Activated T-cell treated with anti-CD3 and anti-CD28 coated beads, Interleukin-2, amount 50 U/mL, for 24 hours (primary cell): ENCODE measurements around the gene AKAP12.
"Not testable (repeated sequence)": the region's sequence is repeated elsewhere in the genome, so short reads cannot be mapped to it uniquely, and the experiment has no call there.

Experiments
- DNase-seq: peaks from one replicate; pipeline ENCODE4 v3.0.0-alpha.2; 2020
- H3K27ac Mint-ChIP-seq: 2 replicates; pipeline ENCODE4 v1.8.0; 2020; ENCODE audit warnings: mild to moderate bottlenecking, mixed read lengths
- H3K27me3 Mint-ChIP-seq: 2 replicates; pipeline ENCODE4 v1.8.0; 2020; ENCODE audit warnings: mixed read lengths
- H3K36me3 Mint-ChIP-seq: 2 replicates; pipeline ENCODE4 v1.8.0; 2020; ENCODE audit warnings: low read depth, mixed read lengths
- H3K4me1 Mint-ChIP-seq: 2 replicates; pipeline ENCODE4 v1.8.0; 2020; ENCODE audit warnings: low read depth, mixed read lengths
- H3K4me3 Mint-ChIP-seq: 2 replicates; pipeline ENCODE4 v1.8.0; 2020; ENCODE audit warnings: mild to moderate bottlenecking, moderate library complexity, mixed read lengths
- H3K9me3 Mint-ChIP-seq: 2 replicates; pipeline ENCODE4 v1.8.0; 2020; ENCODE audit warnings: mixed read lengths

AKAP12 gene

DNA sequence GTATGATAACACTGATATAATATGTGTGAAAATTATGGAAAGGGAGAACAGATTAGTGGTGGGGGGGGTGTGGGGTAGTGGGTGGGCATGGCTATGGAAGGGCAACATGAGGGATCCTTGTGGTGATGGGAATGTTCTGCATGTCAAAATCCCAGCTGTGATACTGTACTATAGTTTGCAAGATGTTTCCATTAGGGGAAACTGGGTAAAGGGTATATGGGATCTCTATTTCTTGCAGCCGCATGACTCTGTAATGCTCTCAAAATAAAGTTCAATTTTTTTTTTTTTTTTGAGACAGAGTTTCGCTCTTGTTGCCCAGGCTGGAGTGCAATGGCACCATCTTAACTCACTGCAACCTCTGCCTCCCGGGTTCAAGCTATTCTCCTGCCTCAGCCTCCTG is 137.3 kb downstream of the AKAP12 start:
- Mint-ChIP-seq H3K4me1 (peaks cover 80% of the 10 kb centered on the region), H3K36me3 (peaks cover 38% of the 10 kb centered on the region), H3K27ac (peak overlapping the region; percentile 55), H3K27me3 (no peaks in the 10 kb centered on the region), H3K4me3 (no peak overlapping the region), H3K9me3 (no peaks in the 10 kb centered on the region)
- DNase-seq, result no peak

DNA sequence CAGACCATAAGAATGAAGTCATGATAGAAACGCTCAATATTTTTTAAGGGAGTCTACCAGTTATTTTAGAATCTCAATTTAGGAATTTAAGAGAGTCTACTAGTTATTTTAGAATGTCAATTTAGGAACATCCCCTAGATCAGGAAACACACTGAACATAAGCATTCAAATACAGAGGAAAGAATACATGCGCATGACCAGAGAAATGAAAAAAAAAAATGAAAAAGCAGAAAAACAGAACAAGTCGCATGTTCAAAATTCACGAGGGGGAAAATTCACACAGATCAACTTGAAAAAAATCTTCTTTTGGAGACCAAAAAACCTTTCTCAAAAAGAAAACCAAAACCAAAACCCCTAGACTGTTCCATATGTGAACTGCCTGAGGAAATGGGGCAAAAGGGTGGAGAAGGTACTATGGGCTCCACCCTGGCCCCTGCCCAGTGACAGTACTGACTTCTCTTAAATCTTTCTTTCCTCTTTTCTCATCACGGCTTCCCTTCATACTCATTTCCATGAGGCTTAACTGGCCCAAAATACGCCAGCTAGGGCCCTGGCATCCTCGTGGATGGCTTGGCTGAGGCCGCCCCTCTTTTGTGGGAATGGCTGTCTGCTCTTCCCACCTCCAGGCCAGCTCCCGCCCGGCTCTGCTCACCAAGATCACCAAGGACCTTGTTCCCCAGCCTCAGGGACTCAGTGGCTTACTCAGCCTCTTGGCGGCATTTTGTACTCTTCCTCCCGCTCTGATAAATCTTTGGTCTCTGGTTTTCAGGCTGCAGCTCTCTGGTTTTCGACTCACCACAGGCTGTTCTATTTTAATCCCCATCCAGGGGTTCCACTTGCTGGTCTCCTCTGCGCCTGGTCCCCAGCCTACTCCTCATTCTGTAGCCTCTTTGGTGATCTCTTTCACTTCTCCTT is 140.4 kb downstream of the AKAP12 start:
- H3K36me3 Mint-ChIP-seq, result peaks cover 37% of the 10 kb centered on the region
- peaks cover 71% of the 10 kb centered on the region for H3K4me1 Mint-ChIP-seq
- H3K27me3 Mint-ChIP-seq, result no peaks in the 10 kb centered on the region

DNA sequence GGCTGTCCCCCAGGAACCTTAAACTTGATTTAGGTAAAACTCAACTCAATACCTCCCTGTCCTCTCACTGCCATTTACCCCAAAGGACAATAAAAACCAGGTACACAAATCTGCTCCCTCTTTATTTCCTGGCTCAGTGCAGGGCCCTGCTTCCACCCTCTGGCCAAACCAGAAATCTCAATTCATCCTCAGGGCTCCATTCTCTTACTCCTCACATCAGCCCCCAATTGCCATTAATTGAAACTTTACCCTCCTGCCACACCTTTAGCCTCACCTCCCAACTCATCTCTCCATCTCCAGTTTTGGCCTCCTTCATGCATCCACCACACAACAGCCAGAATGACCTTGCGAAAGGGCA is 141.1 kb downstream of the AKAP12 start:
- DNase-seq, result no peak
- Mint-ChIP-seq H3K4me3 (peak overlapping the region; percentile 80), H3K27ac (peak overlapping the region; percentile 97), H3K36me3 (peaks cover 38% of the 10 kb centered on the region), H3K9me3 (no peaks in the 10 kb centered on the region), H3K27me3 (no peaks in the 10 kb centered on the region), H3K4me1 (peaks cover 71% of the 10 kb centered on the region)

More for the DNA sequence above, 140.4 kb downstream of the AKAP12 start:
- H3K4me3 Mint-ChIP-seq, result peak overlapping the region; percentile 80
- H3K9me3 Mint-ChIP-seq, result no peaks in the 10 kb centered on the region
- DNase-seq, result no peak
- peak overlapping the region; percentile 97 for H3K27ac Mint-ChIP-seq

DNA sequence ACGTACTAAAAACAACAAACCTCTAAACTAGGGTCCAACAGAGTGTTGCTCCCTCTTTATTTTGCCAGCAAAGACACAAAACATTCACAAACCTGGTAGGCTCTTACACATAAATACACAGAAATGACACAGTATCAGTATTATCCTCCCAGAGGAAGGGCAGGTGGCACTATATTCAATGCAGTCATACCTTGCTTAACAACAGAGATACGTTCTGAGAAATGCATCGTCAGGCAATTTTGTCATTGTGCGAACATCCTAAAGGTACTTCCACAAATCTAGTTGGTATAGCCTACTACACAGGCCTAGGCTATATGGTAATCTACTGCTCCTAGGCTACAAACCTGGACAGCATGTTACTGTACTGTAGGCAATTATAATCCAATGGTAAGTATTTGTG is 142.0 kb downstream of the AKAP12 start:
- Mint-ChIP-seq H3K9me3 (no peaks in the 10 kb centered on the region), H3K4me3 (peak overlapping the region; percentile 30), H3K27ac (peak overlapping the region; percentile 81), H3K4me1 (peaks cover 68% of the 10 kb centered on the region), H3K27me3 (no peaks in the 10 kb centered on the region), H3K36me3 (peaks cover 41% of the 10 kb centered on the region)
- DNase-seq, result no peak

DNA sequence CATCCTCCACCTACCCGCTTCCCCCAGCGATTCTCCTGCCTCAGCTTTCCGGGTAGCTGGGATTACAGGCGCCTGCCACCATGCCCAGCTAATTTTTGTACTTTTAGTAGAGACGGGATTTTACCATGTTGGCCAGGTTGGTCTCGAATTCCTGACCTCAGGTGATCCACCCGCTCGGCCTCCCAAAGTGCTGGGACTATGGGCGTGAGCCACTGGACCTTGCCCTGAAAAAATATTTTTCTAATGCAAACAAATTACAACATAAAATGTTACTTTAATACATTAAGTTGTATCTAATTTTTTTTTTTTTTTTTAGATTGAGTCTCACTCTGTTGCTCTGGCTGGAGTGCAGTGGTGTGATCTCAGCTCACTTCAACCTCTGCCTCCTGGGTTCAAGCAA is 142.9 kb downstream of the AKAP12 start:
- not testable (repeated sequence) for H3K9me3 Mint-ChIP-seq, H3K27me3 Mint-ChIP-seq, DNase-seq, H3K27ac Mint-ChIP-seq, H3K4me3 Mint-ChIP-seq
- Mint-ChIP-seq H3K36me3 (peaks cover 47% of the 10 kb centered on the region), H3K4me1 (peaks cover 70% of the 10 kb centered on the region)

DNA sequence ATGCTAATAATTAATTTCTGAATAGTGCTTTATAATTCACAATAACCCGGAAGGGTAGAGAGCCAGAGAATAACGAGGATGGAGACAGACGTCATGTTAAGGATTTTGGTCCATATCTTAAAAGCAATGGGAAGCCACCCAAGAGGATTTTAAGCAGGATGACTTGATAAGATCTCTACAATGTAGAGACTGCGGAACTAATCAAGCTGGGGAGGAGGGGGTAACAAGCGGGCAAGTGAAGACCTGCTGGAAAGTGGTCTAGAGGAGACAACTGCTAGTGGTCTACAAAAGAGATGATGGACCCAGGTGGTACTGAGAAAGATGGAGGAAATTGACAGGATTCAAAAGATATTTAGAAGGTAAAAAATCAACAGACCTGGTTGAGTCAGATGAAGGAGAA is 144.4 kb downstream of the AKAP12 start:
- peaks cover 56% of the 10 kb centered on the region for H3K36me3 Mint-ChIP-seq
- H3K27ac Mint-ChIP-seq, result peak overlapping the region; percentile 64
- peaks cover 70% of the 10 kb centered on the region for H3K4me1 Mint-ChIP-seq
- no peak for DNase-seq
- H3K27me3 Mint-ChIP-seq, result no peaks in the 10 kb centered on the region
- H3K4me3 Mint-ChIP-seq, result no peak overlapping the region
- no peaks in the 10 kb centered on the region for H3K9me3 Mint-ChIP-seq

DNA sequence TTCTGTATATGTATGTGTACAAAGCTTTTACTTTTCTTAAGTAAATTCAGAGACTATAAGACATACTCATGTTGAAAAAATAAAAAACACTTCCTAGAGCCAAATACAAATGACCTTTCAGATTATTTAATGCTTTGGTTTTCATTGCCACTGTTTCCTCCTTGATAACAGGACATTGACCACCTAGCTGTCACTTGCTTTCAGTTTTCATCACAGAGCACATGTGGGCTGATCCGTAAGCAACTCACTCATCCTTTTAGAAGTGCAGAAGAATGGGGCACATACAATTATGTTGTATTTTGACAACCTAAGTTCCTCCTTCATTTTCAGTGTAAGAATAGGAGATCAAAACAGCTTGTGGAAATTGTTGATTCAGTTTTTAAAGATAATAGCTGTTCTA is 145.4 kb downstream of the AKAP12 start:
- H3K36me3 Mint-ChIP-seq, result peaks cover 57% of the 10 kb centered on the region
- peak overlapping the region; percentile 64 for H3K27ac Mint-ChIP-seq
- H3K4me3 Mint-ChIP-seq, result peak overlapping the region; percentile 1
- H3K4me1 Mint-ChIP-seq, result peaks cover 65% of the 10 kb centered on the region
- no peak for DNase-seq
- H3K9me3 Mint-ChIP-seq, result no peaks in the 10 kb centered on the region
- no peaks in the 10 kb centered on the region for H3K27me3 Mint-ChIP-seq

DNA sequence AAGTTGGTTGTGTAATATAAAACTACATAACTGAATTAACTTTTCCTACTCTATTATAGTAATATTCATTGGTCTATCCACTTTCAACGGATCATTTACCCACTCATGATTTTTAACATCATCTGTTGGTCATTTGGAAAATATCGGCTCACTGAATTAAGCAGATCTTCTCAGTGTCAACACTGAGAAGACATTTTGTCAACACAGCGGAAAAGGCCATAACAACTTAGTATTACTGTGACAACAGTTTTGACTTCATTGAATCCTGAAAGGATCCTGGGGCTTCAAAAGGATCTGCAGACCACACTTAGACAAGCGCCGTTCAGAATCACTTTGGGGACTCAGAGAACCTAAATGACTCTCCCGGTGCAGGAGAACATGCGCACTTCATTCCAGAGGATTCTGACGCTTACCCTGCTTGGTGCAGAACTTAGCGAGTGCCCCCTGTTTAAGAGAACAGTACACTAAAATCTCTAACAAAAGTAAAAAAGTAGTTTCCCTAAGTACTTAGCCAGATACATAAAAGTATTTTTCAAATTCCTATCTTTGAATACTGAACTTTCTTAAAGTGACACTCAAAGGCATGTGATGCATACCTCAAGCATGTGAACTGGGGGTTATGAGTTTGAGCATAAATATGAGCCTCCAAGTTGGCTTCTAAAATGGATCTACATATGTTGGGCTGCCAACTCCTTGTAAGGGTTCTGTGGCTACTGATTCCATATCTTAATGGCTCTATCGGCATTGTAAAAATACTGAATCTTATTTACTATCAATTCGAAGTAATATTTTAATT is 147.6 kb downstream of the AKAP12 start:
- no peak overlapping the region for H3K4me3 Mint-ChIP-seq
- peaks cover 54% of the 10 kb centered on the region for H3K36me3 Mint-ChIP-seq
- peaks cover 52% of the 10 kb centered on the region for H3K4me1 Mint-ChIP-seq
- peak overlapping the region; percentile 78 for H3K27ac Mint-ChIP-seq
- H3K27me3 Mint-ChIP-seq, result no peaks in the 10 kb centered on the region
- no peak for DNase-seq
- H3K9me3 Mint-ChIP-seq, result no peaks in the 10 kb centered on the region

DNA sequence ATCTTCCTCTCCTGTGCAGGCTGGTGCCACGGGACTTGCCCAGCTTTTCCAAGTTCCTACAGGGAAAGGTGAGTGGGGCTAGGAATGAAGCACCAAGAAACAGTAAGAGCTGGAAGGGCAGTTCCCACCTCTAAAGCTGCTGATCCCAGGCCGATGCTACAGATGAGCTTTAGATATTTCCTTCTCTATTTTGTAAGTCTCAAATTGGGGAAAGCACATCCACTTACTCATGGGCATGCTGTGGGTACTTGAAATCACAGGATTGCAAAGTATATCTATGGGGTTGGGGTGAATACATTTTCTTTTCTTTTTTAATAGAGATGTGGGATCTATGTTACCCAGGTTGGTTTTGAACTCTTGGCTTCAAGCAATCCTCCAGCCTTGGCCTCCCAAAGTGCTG is 148.5 kb downstream of the AKAP12 start:
- Mint-ChIP-seq H3K27me3 (no peaks in the 10 kb centered on the region), H3K4me1 (peaks cover 60% of the 10 kb centered on the region), H3K9me3 (no peaks in the 10 kb centered on the region), H3K4me3 (peak overlapping the region; percentile 87), H3K27ac (peak overlapping the region; percentile 87), H3K36me3 (peaks cover 58% of the 10 kb centered on the region)
- DNase-seq, result no peak

DNA sequence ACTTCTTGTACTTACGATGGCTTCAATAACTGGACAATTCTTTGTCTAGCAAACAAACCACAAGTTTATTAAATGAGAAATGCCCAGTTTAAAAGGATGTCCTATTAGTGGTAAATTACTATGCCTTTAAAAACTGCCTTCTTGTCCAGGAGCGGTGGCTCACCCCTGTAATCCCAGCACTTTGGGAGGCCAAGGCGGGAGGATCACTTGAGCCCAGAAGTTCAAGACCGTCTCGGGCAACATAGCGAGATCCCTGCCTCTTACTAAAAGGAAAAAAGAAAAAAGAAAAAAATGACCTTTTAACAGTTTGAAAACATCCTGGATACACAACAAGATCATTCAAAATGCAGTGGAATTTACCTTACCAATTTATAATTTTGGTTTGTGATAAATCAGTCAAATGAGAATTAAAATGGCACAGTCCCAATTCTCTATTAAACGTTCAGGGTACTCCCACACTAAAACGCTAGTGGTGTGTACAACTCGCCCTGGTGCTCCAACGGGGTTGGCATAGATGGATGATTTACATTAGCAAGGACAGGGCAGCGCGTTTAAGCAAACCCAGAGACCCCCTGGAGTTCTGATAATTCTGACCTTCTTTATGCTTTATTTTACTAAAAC is 149.3 kb downstream of the AKAP12 start:
- Mint-ChIP-seq H3K4me3 (peak overlapping the region; percentile 87), H3K4me1 (peaks cover 63% of the 10 kb centered on the region), H3K27me3 (no peaks in the 10 kb centered on the region), H3K36me3 (peaks cover 58% of the 10 kb centered on the region), H3K9me3 (no peaks in the 10 kb centered on the region), H3K27ac (peak overlapping the region; percentile 96)
- no peak for DNase-seq

DNA sequence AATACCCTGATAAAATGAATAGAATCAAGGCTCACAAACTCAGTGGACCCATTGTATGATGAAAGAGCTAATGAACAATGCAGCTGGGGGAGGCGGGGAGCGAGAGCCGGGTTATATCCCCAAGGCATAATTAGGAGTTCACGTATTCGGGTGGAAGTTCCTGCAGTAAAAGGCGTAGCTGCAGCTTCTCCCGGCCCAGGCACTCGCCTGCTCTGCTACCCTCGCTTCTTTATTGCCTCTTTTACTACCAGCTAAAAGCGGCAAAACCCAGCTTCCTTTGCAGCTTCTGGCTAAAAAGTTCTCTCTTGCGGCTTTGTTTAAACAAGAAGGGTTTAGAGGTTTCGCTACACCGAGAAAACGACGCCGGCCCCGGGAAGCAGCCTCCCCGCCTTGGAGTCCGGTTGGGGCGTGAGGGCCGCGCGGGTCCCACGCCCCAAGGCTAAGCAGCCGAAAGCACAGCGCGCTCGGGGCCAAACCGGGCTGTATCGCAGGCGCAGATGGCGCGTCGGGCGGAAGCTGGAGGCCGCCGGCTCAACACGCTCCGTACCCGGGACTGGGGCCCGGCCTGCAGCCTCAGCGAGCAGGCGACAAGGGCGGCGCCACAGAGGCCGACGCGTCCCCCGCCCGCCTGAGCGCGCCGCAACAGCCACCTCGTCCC is 150.0 kb downstream of the AKAP12 start:
- H3K9me3 Mint-ChIP-seq, result no peaks in the 10 kb centered on the region
- peaks cover 57% of the 10 kb centered on the region for H3K36me3 Mint-ChIP-seq
- H3K27me3 Mint-ChIP-seq, result no peaks in the 10 kb centered on the region
- H3K4me3 Mint-ChIP-seq, result peak overlapping the region; percentile 87
- H3K27ac Mint-ChIP-seq, result peak overlapping the region; percentile 96
- DNase-seq, result no peak
- H3K4me1 Mint-ChIP-seq, result peaks cover 62% of the 10 kb centered on the region

DNA sequence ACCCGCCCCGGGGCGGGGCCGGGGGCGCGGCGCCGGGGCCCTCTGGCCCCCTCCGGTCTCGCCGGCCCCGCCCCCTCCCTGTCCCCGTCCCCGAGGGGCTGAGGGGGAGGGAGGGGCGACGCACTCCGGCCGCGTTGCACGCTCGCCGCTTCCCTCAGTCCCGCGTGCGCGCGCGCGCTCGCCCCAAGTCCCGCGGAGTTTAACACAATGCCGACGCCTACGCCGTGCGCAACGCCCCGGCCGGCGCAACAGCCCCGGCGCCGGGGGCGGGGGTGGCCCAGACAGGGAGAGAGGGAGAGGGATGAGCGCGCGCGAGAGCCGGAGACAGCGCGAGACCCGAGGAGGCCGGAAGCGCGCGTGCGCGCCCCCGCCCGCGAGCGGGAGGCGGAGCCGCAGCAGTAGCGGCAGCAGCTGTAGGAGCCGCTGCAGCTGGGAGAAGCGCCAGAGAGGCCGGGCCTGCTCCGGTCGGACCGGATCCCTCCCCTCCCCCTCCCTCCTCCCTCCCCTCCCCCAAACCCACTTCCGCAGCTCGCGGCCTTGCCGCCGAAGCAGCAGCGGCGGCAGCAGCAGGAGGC is 150.6 kb downstream of the AKAP12 start:
- peaks cover 62% of the 10 kb centered on the region for H3K4me1 Mint-ChIP-seq
- peaks cover 59% of the 10 kb centered on the region for H3K36me3 Mint-ChIP-seq
- peak; percentile 99 for DNase-seq
- H3K27me3 Mint-ChIP-seq, result no peaks in the 10 kb centered on the region
- peak overlapping the region; percentile 98 for H3K4me3 Mint-ChIP-seq
- no peaks in the 10 kb centered on the region for H3K9me3 Mint-ChIP-seq
- peak overlapping the region; percentile 78 for H3K27ac Mint-ChIP-seq

DNA sequence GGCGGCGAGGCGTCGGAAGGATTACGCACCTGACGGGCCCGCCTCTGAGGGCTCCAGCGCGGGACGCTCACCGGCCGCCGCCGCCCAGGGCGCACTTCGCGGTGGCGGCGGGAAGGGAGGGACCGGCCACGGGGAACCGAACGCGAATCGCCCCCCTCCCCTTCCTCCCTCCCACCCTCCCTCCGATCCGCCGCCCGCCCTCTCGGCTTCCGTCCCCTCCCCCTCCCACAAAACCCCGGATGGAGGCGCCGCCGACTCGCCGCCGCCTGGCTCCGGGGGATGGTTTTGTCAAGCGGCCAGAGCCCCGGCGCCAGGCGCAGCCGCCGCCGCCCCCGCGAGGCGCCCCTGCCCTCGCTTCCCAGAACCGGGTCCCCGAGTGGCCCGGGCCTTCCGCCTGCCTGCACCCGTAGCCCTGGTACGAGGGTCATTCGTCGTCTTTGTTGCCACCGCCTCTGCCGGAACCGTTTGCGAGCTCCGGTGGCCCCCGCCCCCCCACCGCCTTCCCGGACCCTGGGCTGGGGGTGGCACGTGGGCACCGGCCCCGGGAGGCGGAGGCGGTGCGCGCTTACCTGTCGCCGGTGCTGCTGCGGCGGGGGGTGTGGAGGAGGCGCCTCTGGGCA is 151.2 kb downstream of the AKAP12 start:
- H3K27me3 Mint-ChIP-seq, result no peaks in the 10 kb centered on the region
- H3K4me3 Mint-ChIP-seq, result peak overlapping the region; percentile 98
- peak overlapping the region; percentile 97 for H3K27ac Mint-ChIP-seq
- H3K9me3 Mint-ChIP-seq, result no peaks in the 10 kb centered on the region
- H3K4me1 Mint-ChIP-seq, result peaks cover 61% of the 10 kb centered on the region
- DNase-seq, result peak; percentile 88
- peaks cover 61% of the 10 kb centered on the region for H3K36me3 Mint-ChIP-seq
